ENCODE data around the gene SLC46A1. TPM values are rescaled to one million over a fixed set of nuclear protein-coding genes. Genes with fewer than 3 reads are reported as not detected.
A peak's percentile ranks its signal among the peaks of the same experiment; 100 is the strongest.
"Not testable (repeated sequence)": the region's sequence is repeated elsewhere in the genome, so short reads cannot be mapped to it uniquely, and the experiment has no call there.

The SLC46A1 gene
- total RNA-seq, 4 donors from 2014 or later, result 4.6 to 9.6 (median 7.4) TPM

GRCh38 chr17:28443901-28444638 lies 38.1 kb upstream of the SLC46A1 start:
- no peak overlapping the region for H3K4me3 ChIP-seq
- intact Hi-C loops (cut with DNase I), result no loop called here
- peaks cover 0 to 5% (median 0%) of the 10 kb centered on the region in 4 donors for H3K9me3 ChIP-seq
- H3K27me3 ChIP-seq, result peaks cover 0 to 4% (median 0%) of the 10 kb centered on the region in 4 donors
- WGBS, result 87% methylated on average over 9 of the region's 9 CpGs
- no peak for DNase-seq (ENCODE audit: extremely low spot score)
- no peaks in the 10 kb centered on the region for H3K4me1 ChIP-seq
- no peak overlapping the region for H3K27ac ChIP-seq (replicated peaks in 1 of 4)
- TF ChIP-seq CTCF (IDR thresholded peaks at IDR 0.05) (no peak), EP300 (IDR thresholded peaks at IDR 0.05) (no peak), POLR2AphosphoS5 (IDR thresholded peaks at IDR 0.05) (no peak), POLR2A (IDR thresholded peaks at IDR 0.05; ENCODE audit: low read depth) (no peak)
- no peaks in the 10 kb centered on the region for H3K36me3 ChIP-seq

GRCh38 chr17:28434326-28434725 lies 28.3 kb upstream of the SLC46A1 start:
- H3K27me3 ChIP-seq; H3K27ac ChIP-seq (replicated peaks in 1 of 4); DNase-seq (ENCODE audit: extremely low spot score); H3K36me3 ChIP-seq; H3K4me1 ChIP-seq; H3K4me3 ChIP-seq; intact Hi-C loops (cut with DNase I); H3K9me3 ChIP-seq: not testable (repeated sequence)
- 85% methylated on average over 8 of the region's 8 CpGs for WGBS

- H3K4me1 ChIP-seq, result no peaks in the 10 kb centered on the region
- peaks cover 0 to 8% (median 0%) of the 10 kb centered on the region in 4 donors for H3K27me3 ChIP-seq
- H3K27ac ChIP-seq (replicated peaks in 1 of 4), result no peak overlapping the region
- H3K36me3 ChIP-seq, result no peaks in the 10 kb centered on the region
- DNase-seq (ENCODE audit: extremely low spot score), result no peak
- intact Hi-C loops (cut with DNase I), result no loop called here
- H3K9me3 ChIP-seq, result no peaks in the 10 kb centered on the region
- TF ChIP-seq CTCF (IDR thresholded peaks at IDR 0.05) (no peak), POLR2A (IDR thresholded peaks at IDR 0.05; ENCODE audit: low read depth) (no peak), POLR2AphosphoS5 (IDR thresholded peaks at IDR 0.05) (no peak), EP300 (IDR thresholded peaks at IDR 0.05) (no peak)
- 54% methylated on average over 1 of the region's 1 CpG for WGBS
- no peak overlapping the region for H3K4me3 ChIP-seq
Observed at GRCh38 chr17:28433721-28434120, 27.7 kb upstream of the SLC46A1 start.

GRCh38 chr17:28427982-28428381 lies 22.0 kb upstream of the SLC46A1 start:
- H3K27ac ChIP-seq (replicated peaks in 1 of 4); H3K4me3 ChIP-seq; H3K9me3 ChIP-seq; H3K4me1 ChIP-seq; DNase-seq (ENCODE audit: extremely low spot score); intact Hi-C loops (cut with DNase I); H3K36me3 ChIP-seq: not testable (repeated sequence)
- 83% methylated on average over 4 of the region's 4 CpGs for WGBS
- H3K27me3 ChIP-seq, result peaks cover 0 to 13% (median 0%) of the 10 kb centered on the region in 4 donors

GRCh38 chr17:28427371-28427770 lies 21.4 kb upstream of the SLC46A1 start:
- TF ChIP-seq POLR2AphosphoS5 (IDR thresholded peaks at IDR 0.05) (no peak), CTCF (IDR thresholded peaks at IDR 0.05) (no peak), EP300 (IDR thresholded peaks at IDR 0.05) (no peak), POLR2A (IDR thresholded peaks at IDR 0.05; ENCODE audit: low read depth) (no peak)
- 64% methylated on average over 5 of the region's 5 CpGs for WGBS
- Histone ChIP-seq H3K9me3 (no peaks in the 10 kb centered on the region), H3K27ac (replicated peaks in 1 of 4) (no peak overlapping the region), H3K4me3 (no peak overlapping the region), H3K36me3 (no peaks in the 10 kb centered on the region), H3K4me1 (no peaks in the 10 kb centered on the region), H3K27me3 (peaks cover 0 to 13% (median 0%) of the 10 kb centered on the region in 4 donors)
- no peak for DNase-seq (ENCODE audit: extremely low spot score)
- intact Hi-C loops (cut with DNase I), result no loop called here

GRCh38 chr17:28426081-28426519 lies 20.1 kb upstream of the SLC46A1 start:
- H3K4me3 ChIP-seq, result no peak overlapping the region
- no peak for DNase-seq (ENCODE audit: extremely low spot score)
- H3K4me1 ChIP-seq, result no peaks in the 10 kb centered on the region
- H3K36me3 ChIP-seq, result no peaks in the 10 kb centered on the region
- no peak overlapping the region for H3K27ac ChIP-seq (replicated peaks in 1 of 4)
- no peaks in the 10 kb centered on the region for H3K9me3 ChIP-seq
- no peak for TF ChIP-seq EP300 (IDR thresholded peaks at IDR 0.05)
- peak in 1 of 3 experiments; percentile 29 for TF ChIP-seq CTCF (IDR thresholded peaks at IDR 0.05)
- H3K27me3 ChIP-seq, result peaks cover 0 to 13% (median 0%) of the 10 kb centered on the region in 4 donors
- WGBS, result 69% methylated on average over 6 of the region's 9 CpGs
- intact Hi-C loops (cut with DNase I), result no loop called here

Measured in esophagus muscularis mucosa (tissue), 4 donors.